HK-2 (cell line): ENCODE measurements around the gene FBXO24.

Experiments
- DNase-seq: peaks from one replicate; pipeline ENCODE4 v3.0.0-alpha.2; 2018; ENCODE audit not compliant: unreplicated experiment

The FBXO24 gene

GRCh38 chr7:100620804-100621203, 34.7 kb downstream of the FBXO24 start:
- no peak for DNase-seq

- DNase-seq: no peak
Observed at GRCh38 chr7:100621554-100621953, 35.4 kb downstream of the FBXO24 start.

GRCh38 chr7:100623951-100624824, 38.1 kb downstream of the FBXO24 start:
- DNase-seq: no peak

GRCh38 chr7:100626055-100626454, 39.9 kb downstream of the FBXO24 start:
- no peak for DNase-seq

DNA sequence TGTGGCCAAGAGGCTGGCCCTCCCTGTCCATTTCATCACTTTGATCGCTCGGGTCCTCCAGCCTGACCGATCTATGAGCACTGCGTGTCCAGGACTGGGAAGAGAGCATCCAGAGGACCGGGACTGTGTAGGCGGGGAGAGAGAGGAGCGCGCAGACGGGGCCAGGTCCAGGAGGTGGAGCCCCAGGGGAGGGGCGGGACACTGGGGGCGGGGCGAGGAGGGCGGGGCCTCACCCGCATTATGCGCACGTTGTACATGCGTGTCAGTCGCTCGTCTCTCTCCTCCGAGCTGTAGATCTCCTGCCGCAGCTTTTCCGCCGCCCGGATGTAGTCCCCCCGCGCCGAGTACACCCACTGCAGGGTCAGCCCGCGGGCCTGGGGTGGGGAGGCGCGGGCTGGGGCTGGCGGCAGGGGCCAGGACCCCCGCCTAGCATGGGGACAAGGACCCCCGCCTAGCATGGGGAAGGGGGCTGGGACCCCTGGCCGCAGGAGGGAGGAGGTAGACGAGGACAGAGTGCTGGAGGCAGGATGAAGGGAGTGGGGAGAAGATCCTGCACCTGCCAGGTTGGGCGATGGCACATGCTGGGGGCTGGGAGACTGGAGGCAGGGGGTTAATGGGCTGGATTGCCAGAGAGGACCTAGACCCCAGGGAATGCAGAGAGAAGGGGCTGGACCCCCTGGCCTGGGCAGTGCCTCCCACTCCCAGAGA, 40.6 kb downstream of the FBXO24 start:
- no peak for DNase-seq

- no peak for DNase-seq
Observed at GRCh38 chr7:100627238-100627549, 41.1 kb downstream of the FBXO24 start.

GRCh38 chr7:100629117-100629716, 43.1 kb downstream of the FBXO24 start:
- DNase-seq: peak; percentile 37

- no peak for DNase-seq
Observed at GRCh38 chr7:100630066-100630465, 43.9 kb downstream of the FBXO24 start.

- DNase-seq: peak; percentile 83
Observed at GRCh38 chr7:100632951-100633717, 47.0 kb downstream of the FBXO24 start.

DNA sequence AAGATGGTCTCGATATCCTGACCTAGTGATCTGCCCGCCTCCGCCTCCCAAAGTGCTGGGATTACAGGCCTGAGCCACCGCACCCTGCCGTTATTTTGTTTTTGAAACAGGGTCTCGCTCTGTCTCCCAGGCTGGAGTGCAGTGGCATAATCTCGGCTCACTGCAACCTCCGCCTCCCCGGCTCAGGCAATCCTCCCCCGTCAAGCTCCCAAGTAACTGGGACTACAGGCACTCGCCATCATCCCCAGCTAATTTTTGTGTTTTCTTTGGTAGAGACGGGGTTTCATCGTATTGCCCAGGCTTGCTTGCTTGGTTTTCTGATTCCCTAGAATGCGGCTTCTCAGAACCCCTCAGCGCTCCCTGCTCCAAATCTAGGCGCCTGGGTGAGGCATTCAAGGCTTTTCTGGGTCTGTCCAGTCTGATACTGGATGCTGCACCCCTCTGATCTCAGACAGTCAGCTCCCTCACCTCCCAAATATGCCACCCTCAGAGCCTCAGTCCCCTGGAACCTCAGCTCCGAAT, 53.9 kb downstream of the FBXO24 start:
- no peak for DNase-seq

DNA sequence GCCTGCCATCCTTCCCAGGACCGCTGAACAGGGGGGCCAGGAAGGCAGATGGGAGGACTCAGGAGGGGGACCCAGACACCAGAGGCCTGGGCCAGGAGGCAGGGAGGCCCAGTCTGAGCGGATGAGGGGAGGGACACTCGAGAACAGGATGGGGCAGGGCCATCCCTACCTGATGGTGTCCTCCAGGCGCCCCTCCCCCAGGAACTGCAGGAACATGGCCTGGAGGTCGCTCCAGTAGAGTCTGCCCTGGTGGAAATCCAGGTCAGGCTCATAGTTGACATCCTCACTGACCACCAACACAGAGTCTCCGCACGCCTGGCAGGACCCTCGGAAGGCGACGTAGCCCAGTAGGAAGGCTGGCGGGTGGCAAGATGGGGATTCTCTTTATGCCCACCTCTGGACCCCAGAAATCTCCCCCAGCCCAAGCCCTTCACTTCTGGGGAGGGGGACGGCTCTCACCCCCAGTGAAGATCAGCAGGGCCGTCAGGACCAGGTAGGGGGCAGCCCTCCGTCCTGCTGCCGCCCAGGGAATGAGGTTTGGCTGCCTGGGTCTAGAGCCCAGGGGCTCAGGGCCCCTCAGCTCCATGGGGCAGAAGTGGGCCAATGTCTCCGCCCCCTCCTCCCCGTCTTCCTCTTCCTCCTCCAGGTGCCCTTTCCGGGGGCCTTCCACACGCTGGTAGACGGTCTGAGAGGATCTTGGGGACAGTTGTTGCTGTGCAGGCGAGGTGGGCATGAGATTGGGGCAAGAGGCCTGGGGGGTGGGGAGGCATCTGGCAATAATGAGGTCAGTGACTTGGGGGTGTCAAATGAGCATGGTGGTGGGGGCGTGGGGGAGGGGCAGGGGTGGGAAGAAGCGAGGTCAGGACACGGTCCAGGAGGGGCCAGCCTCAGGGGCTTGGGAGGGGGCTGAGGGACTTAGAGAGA, 54.7 kb downstream of the FBXO24 start:
- no peak for DNase-seq

- no peak for DNase-seq
Observed at GRCh38 chr7:100641463-100641859, 55.3 kb downstream of the FBXO24 start, which contains the start of gene TFR2. Gene TFR2, minus strand, starts transcription at chr7:100641552. Its CDS starts 43 bp downstream, at chr7:100641509.

GRCh38 chr7:100641860-100642533, 55.9 kb downstream of the FBXO24 start:
- no peak for DNase-seq

DNA sequence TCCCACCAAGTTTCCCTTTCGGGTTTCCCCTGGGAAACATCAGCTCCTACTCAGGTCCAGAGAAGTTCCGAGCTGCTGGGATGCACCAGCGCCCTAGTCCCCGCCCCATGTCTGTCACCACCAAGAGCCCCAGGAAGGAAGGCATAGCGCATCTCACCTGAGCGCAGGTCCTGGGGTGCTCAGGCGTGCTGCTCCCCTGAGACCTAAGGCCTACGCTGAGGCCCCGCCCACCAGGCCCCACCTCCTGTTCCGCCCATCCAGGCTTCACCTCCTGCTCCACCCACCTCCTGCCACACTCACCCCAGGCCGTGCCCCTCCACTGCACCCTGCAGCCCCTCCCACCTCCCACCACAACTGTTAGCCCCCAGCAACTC, 56.4 kb downstream of the FBXO24 start:
- DNase-seq: no peak

GRCh38 chr7:100649826-100650565, 63.9 kb downstream of the FBXO24 start:
- no peak for DNase-seq
